Measurements from ENCODE around the gene DDX41.

DNA sequence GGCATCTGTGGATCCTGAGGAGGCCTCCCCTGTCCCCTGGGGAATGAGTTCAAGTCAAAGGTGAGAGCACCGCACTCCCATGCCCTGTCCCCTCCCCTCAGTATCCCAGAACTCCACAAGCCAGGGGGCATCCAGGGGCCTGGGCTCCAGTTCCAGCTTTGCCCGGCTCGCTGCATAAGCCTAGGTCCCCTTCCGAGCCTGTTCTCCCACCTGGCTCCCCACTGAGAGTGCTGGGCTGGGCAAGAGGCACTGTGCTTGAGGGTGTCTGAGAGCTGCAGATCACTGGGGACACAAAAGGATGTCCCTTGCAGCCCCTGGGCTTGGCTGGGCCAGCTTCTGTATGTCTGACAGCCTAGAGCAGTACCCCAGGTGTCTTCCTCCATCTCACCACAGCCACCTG, 11.7 kb downstream of the DDX41 start:
- no peak for TF ChIP-seq ZNF274 (IDR thresholded peaks at IDR 0.05; ENCODE audit: low read depth, low read length)
- no peak for TF ChIP-seq SUZ12 (IDR thresholded peaks at IDR 0.05; ENCODE audit: extremely low read depth, insufficient read depth, insufficient read length)
- TF ChIP-seq YY1 (IDR thresholded peaks at IDR 0.05; ENCODE audit: insufficient read depth, insufficient read length): no peak

Data from NT2/D1 (cell line).